Rectal smooth muscle tissue (tissue), 1 donor: ENCODE data around the gene COL19A1.
A peak's percentile ranks its signal among the peaks of the same experiment; 100 is the strongest.
"Not testable (repeated sequence)": the region's sequence is repeated elsewhere in the genome, so short reads cannot be mapped to it uniquely, and the experiment has no call there.

Source experiments
- H3K27ac ChIP-seq: one replicate; pipeline ENCODE4 v1.7.0; 2013; ENCODE audit warnings: low read depth, low read length, inconsistent platforms
- H3K27me3 ChIP-seq: one replicate; pipeline ENCODE4 v1.7.0; 2013; ENCODE audit warnings: low read length; ENCODE audit not compliant: control insufficient read depth, insufficient read depth
- H3K36me3 ChIP-seq: one replicate; pipeline ENCODE4 v1.7.0; 2013; ENCODE audit warnings: low read length; ENCODE audit not compliant: control insufficient read depth, insufficient read depth
- H3K4me1 ChIP-seq: one replicate; pipeline ENCODE4 v1.7.0; 2013; ENCODE audit warnings: low read length; ENCODE audit not compliant: control insufficient read depth, insufficient read depth
- H3K4me3 ChIP-seq: one replicate; pipeline ENCODE4 v1.7.0; 2013; ENCODE audit warnings: low read length
- H3K9ac ChIP-seq: one replicate; pipeline ENCODE4 v1.7.0; 2013; ENCODE audit warnings: low read length

The COL19A1 gene

DNA sequence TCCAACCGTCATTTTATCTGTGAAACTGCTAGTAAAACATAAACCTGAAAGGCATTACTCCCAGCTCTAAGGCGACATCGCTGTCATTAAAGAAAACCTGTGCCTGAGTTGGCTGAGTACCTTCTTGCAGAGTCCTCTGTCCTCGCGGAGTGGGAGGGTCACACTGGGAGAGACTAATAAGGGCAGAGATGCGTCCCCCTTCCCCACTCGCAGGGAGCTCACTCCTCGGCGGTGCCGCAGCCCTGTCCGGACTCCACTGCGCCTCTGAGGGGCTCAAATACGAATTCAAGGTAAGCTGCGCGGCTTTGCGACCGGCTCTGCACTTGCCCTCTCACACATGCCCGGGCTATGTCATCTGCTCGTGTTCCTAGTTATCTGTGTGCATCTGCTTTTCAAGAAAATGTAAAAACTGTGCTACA, at the start of gene COL19A1:
TSS of gene COL19A1 (plus strand) at position 206 of the 419 bp plus-strand sequence. CDS start 13,012 bp downstream, outside the sequence.
- Histone ChIP-seq H3K27me3 (no peaks in the 10 kb centered on the region), H3K36me3 (no peaks in the 10 kb centered on the region), H3K4me3 (peak within 1 kb of the TSS; percentile 67), H3K27ac (no peak within 1 kb of the TSS), H3K9ac (no peak within 1 kb of the TSS), H3K4me1 (no peaks in the 10 kb centered on the region)

DNA sequence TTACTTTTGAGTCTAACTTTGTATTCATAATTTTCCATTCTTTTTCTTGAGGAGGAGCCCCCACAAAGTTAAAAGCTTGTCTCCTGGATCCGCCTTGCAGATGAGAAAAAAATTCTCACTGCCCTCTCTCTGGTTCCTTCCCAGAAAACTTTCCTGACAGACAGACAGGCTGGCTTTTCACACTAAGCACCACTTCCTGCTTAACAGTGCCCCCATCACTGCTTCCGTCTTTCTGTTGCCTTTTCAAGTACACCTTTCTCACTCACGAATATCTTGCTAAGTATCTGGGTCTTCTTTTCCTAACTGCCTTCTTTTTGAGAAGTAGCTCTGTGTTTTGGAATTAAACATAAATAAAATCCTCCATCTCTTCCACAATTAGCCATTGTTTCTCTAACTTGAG, 49.8 kb upstream of the COL19A1 start:
- H3K36me3 ChIP-seq: no peaks in the 10 kb centered on the region
- no peaks in the 10 kb centered on the region for H3K4me1 ChIP-seq
- no peak overlapping the region for H3K27ac ChIP-seq
- H3K9ac ChIP-seq: no peak overlapping the region
- no peak overlapping the region for H3K4me3 ChIP-seq
- H3K27me3 ChIP-seq: no peaks in the 10 kb centered on the region

DNA sequence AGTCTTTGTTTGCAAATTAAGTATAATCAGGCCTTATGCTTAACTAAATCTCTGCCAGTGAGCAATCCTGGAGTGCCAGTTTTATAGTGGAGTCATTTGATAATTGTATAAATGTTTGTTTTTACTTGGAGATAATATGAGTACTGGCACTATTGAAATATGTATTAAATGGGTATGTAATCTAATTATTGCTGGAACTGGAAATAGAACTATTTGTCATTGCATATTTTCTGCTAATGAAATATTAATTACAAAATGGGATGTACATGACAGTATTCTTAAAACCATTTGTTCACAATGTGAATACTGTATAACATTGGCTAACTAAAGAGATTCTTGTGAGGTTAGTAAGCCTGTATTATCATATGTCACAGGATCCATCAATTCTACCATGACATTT, 49.0 kb upstream of the COL19A1 start:
- no peaks in the 10 kb centered on the region for H3K4me1 ChIP-seq
- H3K9ac ChIP-seq: no peak overlapping the region
- no peaks in the 10 kb centered on the region for H3K27me3 ChIP-seq
- H3K4me3 ChIP-seq: no peak overlapping the region
- H3K27ac ChIP-seq: no peak overlapping the region
- no peaks in the 10 kb centered on the region for H3K36me3 ChIP-seq

DNA sequence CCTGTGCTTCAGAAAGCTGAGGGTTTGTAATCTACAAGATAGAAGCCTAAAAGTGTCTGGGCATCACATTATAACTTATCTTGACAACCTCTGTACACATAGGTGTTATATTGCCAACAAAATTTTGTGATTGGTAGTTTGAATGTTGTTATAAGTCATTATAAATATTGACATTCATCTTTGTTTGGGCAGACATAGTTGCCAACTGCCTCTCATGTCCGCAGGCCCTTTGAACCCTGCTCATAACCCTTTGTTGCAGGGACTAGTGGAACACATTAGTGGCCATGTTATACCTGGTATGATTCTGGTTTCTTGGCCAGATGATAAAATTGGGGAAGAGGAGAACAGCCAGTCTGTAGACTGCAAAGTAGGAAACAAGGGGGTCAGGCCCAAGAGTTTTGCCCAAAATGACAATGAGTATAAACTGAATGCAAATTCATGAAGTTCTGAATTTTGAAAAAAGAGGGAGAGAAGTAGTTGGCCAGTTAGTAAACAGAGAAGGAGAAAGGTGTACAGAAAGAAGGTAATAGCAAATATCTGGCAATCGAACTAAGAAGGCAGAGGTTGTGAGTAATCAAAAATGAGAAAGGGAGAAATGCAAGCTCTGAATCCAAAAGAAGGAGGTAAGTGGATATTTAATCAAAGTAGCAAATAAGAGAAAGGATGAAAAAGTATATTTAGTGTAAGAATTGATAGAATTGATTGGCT, 48.0 kb upstream of the COL19A1 start:
- H3K27ac ChIP-seq: no peak overlapping the region
- H3K36me3 ChIP-seq: no peaks in the 10 kb centered on the region
- H3K27me3 ChIP-seq: no peaks in the 10 kb centered on the region
- no peak overlapping the region for H3K9ac ChIP-seq
- H3K4me3 ChIP-seq: no peak overlapping the region
- H3K4me1 ChIP-seq: no peaks in the 10 kb centered on the region

DNA sequence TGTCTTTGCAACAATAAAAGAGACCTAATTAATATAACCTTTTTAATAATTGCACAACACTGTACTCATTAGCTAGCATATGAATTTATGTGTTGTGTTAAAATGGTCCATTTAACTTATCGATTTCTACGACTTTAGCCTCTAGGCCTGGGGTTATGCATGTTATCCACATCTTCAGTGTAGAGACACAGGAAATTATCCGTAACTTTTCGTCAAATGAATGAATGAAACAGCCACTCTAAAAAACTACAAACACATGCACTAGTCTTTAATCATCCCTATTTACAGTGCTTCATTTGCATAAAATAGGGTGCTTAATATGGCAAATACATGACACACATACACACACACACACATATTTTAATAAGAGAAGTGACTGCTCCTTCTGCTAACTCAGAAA, 47.2 kb upstream of the COL19A1 start:
- H3K36me3 ChIP-seq: no peaks in the 10 kb centered on the region
- no peak overlapping the region for H3K9ac ChIP-seq
- no peaks in the 10 kb centered on the region for H3K27me3 ChIP-seq
- no peak overlapping the region for H3K27ac ChIP-seq
- no peaks in the 10 kb centered on the region for H3K4me1 ChIP-seq
- H3K4me3 ChIP-seq: no peak overlapping the region

DNA sequence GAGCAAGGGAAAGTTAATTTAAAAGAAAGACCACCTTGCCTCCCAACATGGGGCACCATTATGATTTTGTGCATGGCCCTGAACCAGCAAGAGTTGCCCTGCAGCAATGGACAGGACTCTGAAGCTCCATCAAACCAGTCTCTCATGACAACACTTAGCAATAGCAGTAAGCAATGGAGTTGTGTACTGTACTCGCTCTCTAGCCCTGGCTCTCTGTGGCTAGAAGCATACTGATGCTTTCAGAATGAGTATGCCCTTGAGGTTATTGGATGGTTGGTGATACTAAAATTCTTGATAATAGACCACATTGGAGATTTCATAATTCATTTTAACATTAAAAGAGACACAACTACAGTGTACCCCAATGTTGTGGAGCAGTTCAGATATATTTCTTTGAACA, 46.3 kb upstream of the COL19A1 start:
- H3K4me1 ChIP-seq: no peaks in the 10 kb centered on the region
- no peak overlapping the region for H3K4me3 ChIP-seq
- H3K27ac ChIP-seq: no peak overlapping the region

DNA sequence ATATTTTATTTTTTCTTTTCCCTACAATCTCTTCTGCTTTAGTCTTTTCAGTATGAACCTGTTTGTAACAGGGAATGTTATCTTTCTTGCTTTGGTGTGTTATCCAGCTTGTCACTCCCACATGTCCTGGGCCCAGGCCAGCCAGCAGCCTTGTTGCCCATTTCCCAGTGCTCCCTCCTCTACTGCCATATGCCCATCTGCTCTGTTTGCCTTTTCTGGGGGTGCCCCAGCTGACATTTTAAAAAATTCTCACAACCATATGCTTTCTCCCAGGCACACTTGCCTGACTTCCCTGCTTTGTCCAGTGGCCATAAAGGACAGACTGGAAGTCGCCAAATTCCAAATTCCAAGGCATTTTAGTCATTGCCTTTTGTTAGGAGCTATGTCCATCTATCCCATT, 45.9 kb upstream of the COL19A1 start:
- Histone ChIP-seq H3K36me3 (no peaks in the 10 kb centered on the region), H3K9ac (no peak overlapping the region), H3K4me1 (no peaks in the 10 kb centered on the region), H3K27ac (no peak overlapping the region), H3K27me3 (no peaks in the 10 kb centered on the region), H3K4me3 (no peak overlapping the region)

More for the DNA sequence above, 46.3 kb upstream of the COL19A1 start:
- no peaks in the 10 kb centered on the region for H3K36me3 ChIP-seq
- H3K27me3 ChIP-seq: no peaks in the 10 kb centered on the region
- no peak overlapping the region for H3K9ac ChIP-seq

DNA sequence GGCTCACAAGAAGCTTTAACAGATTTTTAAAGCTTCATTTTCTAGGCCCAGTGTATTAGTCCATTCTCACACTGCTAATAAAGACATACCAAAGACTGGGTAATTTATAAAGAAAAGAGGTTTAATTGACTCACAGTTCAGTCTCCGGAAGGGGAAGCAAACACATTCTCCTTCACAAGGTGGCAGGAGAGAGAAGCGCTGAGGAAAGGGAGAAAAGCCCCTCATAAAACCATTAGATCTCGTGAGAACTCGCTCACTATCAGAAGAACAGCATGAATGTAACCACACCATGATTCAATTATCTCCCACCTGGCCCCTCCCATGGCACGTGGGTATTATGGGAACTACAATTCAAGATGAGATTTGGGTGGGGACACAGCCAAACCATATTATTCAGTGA, 42.0 kb upstream of the COL19A1 start:
- H3K4me3 ChIP-seq, H3K27me3 ChIP-seq, H3K27ac ChIP-seq, H3K36me3 ChIP-seq, H3K4me1 ChIP-seq, H3K9ac ChIP-seq: not testable (repeated sequence)

DNA sequence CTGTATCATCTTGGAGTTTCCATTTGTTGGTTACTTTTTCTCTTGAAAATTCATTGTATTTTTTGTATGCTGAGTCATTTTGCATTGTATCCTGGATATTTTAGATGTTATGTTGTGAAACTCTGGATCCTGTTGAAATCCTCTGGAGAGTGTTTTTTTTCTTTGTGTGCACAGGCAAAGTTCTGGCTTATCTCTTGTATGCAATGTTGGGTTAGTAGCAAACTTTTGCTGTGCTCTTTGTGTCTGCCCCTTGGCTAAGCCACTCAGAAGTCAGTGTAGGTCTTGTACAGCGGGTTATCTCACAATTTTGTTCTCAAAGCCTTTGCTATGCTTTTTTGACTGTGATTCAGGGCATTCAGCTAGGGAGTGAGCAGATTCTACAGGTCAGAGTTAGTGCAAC, 40.5 kb upstream of the COL19A1 start:
- Histone ChIP-seq H3K27ac (no peak overlapping the region), H3K9ac (no peak overlapping the region), H3K27me3 (no peaks in the 10 kb centered on the region), H3K4me1 (no peaks in the 10 kb centered on the region), H3K4me3 (no peak overlapping the region), H3K36me3 (no peaks in the 10 kb centered on the region)

DNA sequence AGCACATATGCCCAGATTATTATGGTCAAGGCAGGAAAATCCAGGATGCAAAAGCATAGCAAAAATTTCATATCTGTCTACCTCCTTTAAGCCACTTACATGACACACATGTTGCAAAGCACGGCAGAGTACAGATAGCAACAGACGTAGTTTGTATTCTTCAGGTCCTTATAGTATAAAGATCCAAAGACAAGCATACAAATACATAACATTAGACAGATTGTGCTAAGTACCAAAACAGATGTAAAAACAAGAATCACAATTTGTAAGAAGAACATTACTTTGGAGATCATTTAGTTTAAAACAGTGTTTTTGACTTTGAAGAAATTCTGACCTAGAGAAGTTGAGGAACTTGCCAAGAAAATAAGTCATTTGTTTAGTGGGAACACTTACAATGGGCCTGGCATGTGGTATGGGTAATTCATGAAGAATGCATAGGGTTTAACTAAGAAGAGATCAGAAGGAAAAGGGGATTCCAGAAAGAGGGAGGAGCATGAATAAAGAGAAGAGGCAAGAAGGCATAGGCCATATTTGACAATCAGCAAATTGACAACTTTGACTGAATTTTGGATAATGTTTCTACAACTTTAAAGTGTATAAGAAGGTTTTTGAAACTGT, 39.0 kb upstream of the COL19A1 start:
- Histone ChIP-seq H3K27ac (no peak overlapping the region), H3K4me1 (no peaks in the 10 kb centered on the region), H3K27me3 (no peaks in the 10 kb centered on the region), H3K4me3 (no peak overlapping the region), H3K9ac (no peak overlapping the region), H3K36me3 (no peaks in the 10 kb centered on the region)

DNA sequence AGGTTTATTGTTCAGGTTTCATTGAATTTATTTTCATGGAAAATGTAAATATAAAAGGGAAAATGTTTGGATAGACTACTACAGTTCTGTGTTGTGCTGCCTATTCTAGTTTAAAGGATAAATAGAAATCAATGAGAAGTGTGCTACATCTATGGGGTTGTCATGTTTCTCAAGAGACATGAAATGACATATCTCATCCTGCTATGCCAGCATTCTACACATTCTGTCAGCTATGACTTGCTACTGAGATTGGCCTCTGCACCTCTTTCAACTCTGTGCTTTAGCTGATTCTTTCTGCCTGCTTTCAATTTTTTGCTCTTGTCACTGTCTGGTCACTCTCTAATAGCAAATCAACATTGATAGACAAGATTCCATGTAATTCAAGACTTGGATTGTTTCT, 33.8 kb upstream of the COL19A1 start:
- no peaks in the 10 kb centered on the region for H3K36me3 ChIP-seq
- no peak overlapping the region for H3K27ac ChIP-seq
- H3K9ac ChIP-seq: no peak overlapping the region
- H3K27me3 ChIP-seq: no peaks in the 10 kb centered on the region
- H3K4me3 ChIP-seq: no peak overlapping the region
- no peaks in the 10 kb centered on the region for H3K4me1 ChIP-seq

DNA sequence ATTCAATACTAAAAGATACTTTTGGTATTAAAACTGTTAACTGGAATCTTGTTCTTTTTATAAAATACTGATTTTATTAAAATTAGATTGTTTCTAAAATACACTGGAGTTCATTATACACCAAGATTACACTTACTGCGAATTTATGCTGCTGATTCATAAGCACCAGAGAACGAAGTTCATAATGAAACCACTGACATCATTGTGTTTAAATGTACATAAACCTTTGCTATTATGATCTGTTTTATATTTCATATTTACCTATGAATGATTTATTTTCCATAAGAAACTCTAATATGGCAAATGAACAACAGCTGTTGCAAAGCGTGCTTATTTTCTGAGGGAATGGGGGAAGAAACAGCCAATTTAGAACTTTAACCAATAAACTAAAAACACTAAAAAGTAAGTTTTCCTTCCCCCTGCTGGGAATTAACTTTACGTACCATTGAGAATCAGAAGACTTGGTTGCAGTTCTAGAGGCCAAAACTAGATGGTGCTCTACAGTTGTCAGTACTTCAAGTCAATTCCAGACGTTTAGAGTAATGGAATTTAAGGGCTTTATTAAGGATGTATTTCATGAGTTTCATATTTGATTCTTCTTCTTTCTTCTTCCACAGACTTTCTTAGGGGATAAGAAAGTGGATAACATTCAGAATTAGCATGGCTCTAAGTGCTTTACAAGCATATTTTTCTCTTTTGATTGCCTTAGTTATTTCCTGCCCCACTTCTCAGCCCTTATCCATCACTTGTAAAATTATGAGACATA, 30.8 kb upstream of the COL19A1 start:
- H3K4me3 ChIP-seq: no peak overlapping the region
- H3K9ac ChIP-seq: no peak overlapping the region
- H3K4me1 ChIP-seq: no peaks in the 10 kb centered on the region
- H3K27me3 ChIP-seq: no peaks in the 10 kb centered on the region
- no peaks in the 10 kb centered on the region for H3K36me3 ChIP-seq
- no peak overlapping the region for H3K27ac ChIP-seq
